K562 (cell line): ENCODE results near the gene WWOX. TPM values are rescaled to one million over a fixed set of nuclear protein-coding genes. Genes with fewer than 3 reads are reported as not detected.

Experiments used
- BACH1 ChIP-seq: fragments of 200-800 bp; sonication (Bioruptor generic); IDR thresholded peaks from 2 replicates; pipeline ENCODE4 v1.6.1; 2016; ENCODE audit warnings: missing genetic modification characterization, missing compliant biosample characterization
- BCLAF1 ChIP-seq, 2 experiments: fragments of 450-650 bp in 1 of 2; IDR thresholded peaks; 2 replicates each; pipeline ENCODE4 v1.6.1; 2011 to 2017; ENCODE audit warnings: low read depth in 2 of 2, antibody characterized with exemption in 1 of 2, borderline replicate concordance in 1 of 2, low read length in 1 of 2, mild to moderate bottlenecking in 1 of 2, mixed read lengths in 1 of 2; ENCODE audit not compliant: control insufficient read depth in 1 of 2
- EGR1 ChIP-seq: fragments of 450-650 bp; conservative IDR thresholded peaks from 2 replicates; pipeline ENCODE4 v1.6.1; 2017; ENCODE audit warnings: mild to moderate bottlenecking
- HDAC6 ChIP-seq: IDR thresholded peaks from 2 replicates; pipeline ENCODE4 v1.6.1; 2012; ENCODE audit warnings: low read depth, mild to moderate bottlenecking, control low read depth, inconsistent platforms, low read length, moderate library complexity
- HDAC8 ChIP-seq: fragments of 450-650 bp; IDR thresholded peaks from 2 replicates; pipeline ENCODE4 v1.6.1; 2016; ENCODE audit warnings: mild to moderate bottlenecking, missing genetic modification characterization, moderate library complexity, missing compliant biosample characterization
- IRF9 ChIP-seq: fragments of 450-650 bp; IDR thresholded peaks from 2 replicates; pipeline ENCODE4 v1.6.1; 2016; ENCODE audit warnings: missing biosample characterization, missing genetic modification characterization
- NFE2 ChIP-seq: IDR thresholded peaks from 2 replicates; pipeline ENCODE4 v1.6.1; 2014; ENCODE audit warnings: antibody characterized with exemption, low read depth
- POLR2AphosphoS5 ChIP-seq: IDR thresholded peaks from 2 replicates; pipeline ENCODE4 v1.6.1; 2011; ENCODE audit warnings: mild to moderate bottlenecking, low read depth, low read length, moderate library complexity; ENCODE audit not compliant: control insufficient read depth, insufficient read depth
- SUPT5H ChIP-seq: fragments of 450-650 bp; IDR thresholded peaks from 2 replicates; pipeline ENCODE4 v1.6.1; 2016
- TARDBP ChIP-seq: fragments of 450-650 bp; IDR thresholded peaks from 2 replicates; pipeline ENCODE4 v1.6.1; 2016
- ZBTB9 ChIP-seq: fragments of 450-650 bp; formaldehyde crosslinking; IDR thresholded peaks from 2 replicates; pipeline ENCODE4 v1.4.0; 2020; ENCODE audit warnings: mild to moderate bottlenecking, moderate library complexity
- ZNF584 ChIP-seq: fragments of 200-800 bp; sonication (Bioruptor generic); IDR thresholded peaks from 2 replicates; pipeline ENCODE4 v1.6.1; 2016; ENCODE audit warnings: low read depth, mild to moderate bottlenecking, missing genetic modification characterization, missing compliant biosample characterization
- ZNF696 ChIP-seq: fragments of 250-450 bp; sonication (Bioruptor Pico); conservative IDR thresholded peaks from 2 replicates; pipeline ENCODE4 v1.4.0; 2020; ENCODE audit warnings: mild to moderate bottlenecking, moderate library complexity
- ZNF766 ChIP-seq: fragments of 200-800 bp; sonication (Bioruptor generic); conservative IDR thresholded peaks from 2 replicates; pipeline ENCODE4 v1.6.1; 2016; ENCODE audit warnings: missing genetic modification characterization, missing compliant biosample characterization
- ZSCAN32 ChIP-seq: fragments of 450-650 bp; formaldehyde crosslinking; IDR thresholded peaks from 2 replicates; pipeline ENCODE4 v1.4.0; 2020; ENCODE audit warnings: mild to moderate bottlenecking, moderate library complexity
- polyA plus RNA-seq, 8 experiments: library from polyadenylated mRNA; depleted of rRNA in 4 of 8; stranded (reverse) in 5 of 8; unstranded in 3 of 8; fragments of >200 nt; fragmentation: Nextera tagmentation in 2 of 8; fragmentation: Illumina TruSeq in 1 of 8; extraction: Ambion mirVana in 2 of 8; extraction: Trizol in 1 of 8; gene quantifications; 2 replicates each; pipeline versions ENCODE4 v1.2.1 to v1.2.3, GENCODE V29; 2011 to 2014; ENCODE audit warnings: inconsistent platforms in 1 of 8, missing spikeins in 1 of 8
- total RNA-seq, 7 experiments: library from RNA; depleted of rRNA in 6 of 7; stranded (reverse); fragments of >200 nt in 6 of 7; fragmentation: Illumina TruSeq in 2 of 7; extraction: Trizol in 2 of 7; gene quantifications; 2 replicates each; pipeline versions ENCODE4 v1.2.1 to v1.2.3, GENCODE V29; 2011 to 2021; ENCODE audit warnings: low replicate concordance in 1 of 7
- TF ChIP-seq, protein P1 (sequence below): IDR thresholded peaks from 2 replicates; pipeline ENCODE4 v1.6.1; 2016; ENCODE audit warnings: missing genetic modification characterization, missing compliant biosample characterization
- TF ChIP-seq, protein P2 (sequence below), 2 experiments: IDR thresholded peaks; 2 replicates each; pipeline ENCODE4 v1.6.1; 2012; ENCODE audit warnings: improper control_type of control experiment in 2 of 2, low read depth in 2 of 2, low read length in 2 of 2, borderline replicate concordance in 1 of 2
- TF ChIP-seq, protein P3 (sequence below): IDR thresholded peaks from 2 replicates; pipeline ENCODE4 v1.6.1; 2011; ENCODE audit not compliant: insufficient read length; ENCODE audit errors: extremely low read depth

The WWOX gene
- total and polyA plus RNA-seq, 9 of the 15 experiments (the other 6 are each of a cell fraction or from before 2014, with no cell fraction given), result 1.6 to 22.7 (median 8.1) TPM

DNA sequence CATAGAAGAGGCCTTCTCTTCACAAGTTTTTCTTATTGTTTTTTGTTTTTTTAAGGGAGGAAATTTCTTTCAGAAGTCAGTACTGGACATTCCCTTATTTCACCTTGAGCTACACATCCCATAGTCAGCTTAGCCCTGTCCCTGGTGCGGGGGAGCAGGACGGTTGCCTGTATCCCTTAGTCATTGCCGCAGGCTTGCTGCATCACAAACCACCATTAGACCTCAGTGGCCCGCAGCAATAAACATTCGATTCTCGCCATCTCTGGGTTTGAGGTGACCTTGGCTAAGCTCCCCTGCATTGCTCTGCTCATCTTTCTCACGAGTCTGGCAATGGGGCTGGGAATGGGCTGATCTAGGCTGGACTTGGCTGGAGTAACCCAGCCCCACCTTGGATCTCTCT lies 692.5 kb downstream of the WWOX start (continued):
- TF ChIP-seq BCLAF1 (IDR thresholded peaks at IDR 0.05; ENCODE audit: borderline replicate concordance in 1 of 2, control insufficient read depth in 1 of 2, low read depth in 2 of 2, low read length in 1 of 2) (no peak), POLR2AphosphoS5 (no peak), ZNF696 (CRISPR knock-in tag) (no peak), HDAC8 (tag) (no peak), BACH1 (tag) (no peak), IRF9 (tag) (no peak), TARDBP (no peak), ZSCAN32 (CRISPR knock-in tag) (no peak), SUPT5H (no peak), ZNF584 (CRISPR knock-in tag) (no peak), EGR1 (peak; percentile 23; the same call in 1 of the 2 replicates), ZBTB9 (0 out of 2 replicates have a peak, but pooled peaks have one; percentile 28), ZNF766 (peak; percentile 44; the same call in 1 of the 2 replicates), NFE2 (peak; percentile 93), HDAC6 (no peak)
- TF ChIP-seq, protein P1, sequence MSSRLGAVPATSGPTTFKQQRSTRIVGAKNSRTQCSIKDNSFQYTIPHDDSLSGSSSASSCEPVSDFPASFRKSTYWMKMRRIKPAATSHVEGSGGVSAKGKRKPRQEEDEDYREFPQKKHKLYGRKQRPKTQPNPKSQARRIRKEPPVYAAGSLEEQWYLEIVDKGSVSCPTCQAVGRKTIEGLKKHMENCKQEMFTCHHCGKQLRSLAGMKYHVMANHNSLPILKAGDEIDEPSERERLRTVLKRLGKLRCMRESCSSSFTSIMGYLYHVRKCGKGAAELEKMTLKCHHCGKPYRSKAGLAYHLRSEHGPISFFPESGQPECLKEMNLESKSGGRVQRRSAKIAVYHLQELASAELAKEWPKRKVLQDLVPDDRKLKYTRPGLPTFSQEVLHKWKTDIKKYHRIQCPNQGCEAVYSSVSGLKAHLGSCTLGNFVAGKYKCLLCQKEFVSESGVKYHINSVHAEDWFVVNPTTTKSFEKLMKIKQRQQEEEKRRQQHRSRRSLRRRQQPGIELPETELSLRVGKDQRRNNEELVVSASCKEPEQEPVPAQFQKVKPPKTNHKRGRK (tag), result no peak
- TF ChIP-seq, protein P2, sequence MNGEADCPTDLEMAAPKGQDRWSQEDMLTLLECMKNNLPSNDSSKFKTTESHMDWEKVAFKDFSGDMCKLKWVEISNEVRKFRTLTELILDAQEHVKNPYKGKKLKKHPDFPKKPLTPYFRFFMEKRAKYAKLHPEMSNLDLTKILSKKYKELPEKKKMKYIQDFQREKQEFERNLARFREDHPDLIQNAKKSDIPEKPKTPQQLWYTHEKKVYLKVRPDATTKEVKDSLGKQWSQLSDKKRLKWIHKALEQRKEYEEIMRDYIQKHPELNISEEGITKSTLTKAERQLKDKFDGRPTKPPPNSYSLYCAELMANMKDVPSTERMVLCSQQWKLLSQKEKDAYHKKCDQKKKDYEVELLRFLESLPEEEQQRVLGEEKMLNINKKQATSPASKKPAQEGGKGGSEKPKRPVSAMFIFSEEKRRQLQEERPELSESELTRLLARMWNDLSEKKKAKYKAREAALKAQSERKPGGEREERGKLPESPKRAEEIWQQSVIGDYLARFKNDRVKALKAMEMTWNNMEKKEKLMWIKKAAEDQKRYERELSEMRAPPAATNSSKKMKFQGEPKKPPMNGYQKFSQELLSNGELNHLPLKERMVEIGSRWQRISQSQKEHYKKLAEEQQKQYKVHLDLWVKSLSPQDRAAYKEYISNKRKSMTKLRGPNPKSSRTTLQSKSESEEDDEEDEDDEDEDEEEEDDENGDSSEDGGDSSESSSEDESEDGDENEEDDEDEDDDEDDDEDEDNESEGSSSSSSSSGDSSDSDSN (IDR thresholded peaks at IDR 0.05; ENCODE audit: borderline replicate concordance in 1 of 2, low read depth in 2 of 2, low read length in 2 of 2), result no peak
- TF ChIP-seq, protein P3, sequence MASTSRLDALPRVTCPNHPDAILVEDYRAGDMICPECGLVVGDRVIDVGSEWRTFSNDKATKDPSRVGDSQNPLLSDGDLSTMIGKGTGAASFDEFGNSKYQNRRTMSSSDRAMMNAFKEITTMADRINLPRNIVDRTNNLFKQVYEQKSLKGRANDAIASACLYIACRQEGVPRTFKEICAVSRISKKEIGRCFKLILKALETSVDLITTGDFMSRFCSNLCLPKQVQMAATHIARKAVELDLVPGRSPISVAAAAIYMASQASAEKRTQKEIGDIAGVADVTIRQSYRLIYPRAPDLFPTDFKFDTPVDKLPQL, result no peak
